SK-N-SH (cell line): Measurements from ENCODE around the gene FAM83F. TPM values are rescaled to one million over a fixed set of nuclear protein-coding genes. Genes with fewer than 3 reads are reported as not detected.

Experiments
- CTCF ChIA-PET: fragments of 300-600, 350-600 bp; formaldehyde crosslinking; extraction: SDS; loops from one replicate; lab custom pipeline; 2021; lab: Yijun Ruan, JAX
- POLR2A ChIA-PET: fragments of 350-600 bp; sonication (Branson Sonifier 250); formaldehyde crosslinking; extraction: SDS; loops from one replicate; lab custom pipeline; 2020; ENCODE audit warnings: antibody characterized with exemption, inconsistent platforms; lab: Yijun Ruan, JAX
- DNase-seq: peaks from one replicate; pipeline ENCODE4 v3.0.0; 2012
- H2AFZ ChIP-seq: fragments of 200-600 bp; sonication (generic); 2 replicates; pipeline ENCODE4 v1.8.1; 2016; ENCODE audit warnings: antibody characterized with exemption, mild to moderate bottlenecking, low read depth
- H3F3A ChIP-seq: fragments of 200-600 bp; sonication (generic); replicated peaks from 2 replicates; pipeline ENCODE3; 2016; ENCODE audit warnings: antibody characterized with exemption, mild to moderate bottlenecking; ENCODE audit not compliant: insufficient read depth
- H3K27ac ChIP-seq, 2 experiments: fragments of 200-500 bp in 1 of 2; fragments of 200-600 bp in 1 of 2; sonication (Bioruptor generic) in 1 of 2; sonication (generic), shearing (Covaris generic) in 1 of 2; 2 replicates each; pipeline versions ENCODE4 v1.5.1 to v1.6.1; 2014 to 2016; ENCODE audit warnings: low read depth in 2 of 2, inconsistent platforms in 1 of 2, low read length in 1 of 2, mild to moderate bottlenecking in 1 of 2, mixed read lengths in 1 of 2
- H3K27me3 ChIP-seq: fragments of 200-600 bp; sonication (generic), shearing (Covaris generic); 2 replicates; pipeline ENCODE4 v1.6.1; 2016; ENCODE audit warnings: mixed run types; ENCODE audit not compliant: insufficient read depth
- H3K36me3 ChIP-seq, 2 experiments: fragments of 200-500 bp in 1 of 2; fragments of 200-600 bp in 1 of 2; sonication (Bioruptor generic) in 1 of 2; sonication (generic) in 1 of 2; replicated peaks in 1 of 2; 2 replicates each; pipeline versions ENCODE3 to v1.5.1; 2014 to 2016; ENCODE audit warnings: low read length in 1 of 2, mild to moderate bottlenecking in 1 of 2; ENCODE audit not compliant: insufficient read depth in 2 of 2, control insufficient read depth in 1 of 2
- H3K4me1 ChIP-seq, 2 experiments: fragments of 200-500 bp in 1 of 2; fragments of 200-600 bp in 1 of 2; sonication (Bioruptor generic) in 1 of 2; sonication (generic), shearing (Covaris generic) in 1 of 2; 2 replicates each; pipeline versions ENCODE4 v1.5.1 to v1.6.1; 2014 to 2016; ENCODE audit warnings: low read depth in 1 of 2, low read length in 1 of 2, mixed run types in 1 of 2; ENCODE audit not compliant: insufficient read depth in 2 of 2, control insufficient read depth in 1 of 2
- H3K4me2 ChIP-seq: fragments of 200-600 bp; sonication (generic), shearing (Covaris generic); 2 replicates; pipeline ENCODE4 v1.6.1; 2017; ENCODE audit warnings: mixed run types
- H3K4me3 ChIP-seq, 2 experiments: fragments of 200-500 bp in 1 of 2; fragments of 200-600 bp in 1 of 2; sonication (Bioruptor generic) in 1 of 2; sonication (generic), shearing (Covaris generic) in 1 of 2; 2 replicates each; pipeline versions ENCODE4 v1.5.1 to v1.8.1; 2014 to 2016; ENCODE audit warnings: low read depth in 2 of 2, inconsistent platforms in 1 of 2, low read length in 1 of 2, mild to moderate bottlenecking in 1 of 2, mixed read lengths in 1 of 2, moderate library complexity in 1 of 2
- H3K79me2 ChIP-seq: fragments of 200-600 bp; sonication (generic); 2 replicates; pipeline ENCODE4 v1.8.1; 2017; ENCODE audit warnings: mild to moderate bottlenecking; ENCODE audit not compliant: insufficient read depth
- H3K9ac ChIP-seq: fragments of 200-600 bp; sonication (generic); 2 replicates; pipeline ENCODE4 v1.6.1; 2017; ENCODE audit warnings: mixed run types
- H3K9me2 ChIP-seq: fragments of 200-600 bp; sonication (generic); 2 replicates; pipeline ENCODE4 v1.6.1; 2017; ENCODE audit warnings: mixed run types
- H3K9me3 ChIP-seq: fragments of 200-600 bp; sonication (generic); 2 replicates; pipeline ENCODE4 v1.6.1; 2017; ENCODE audit warnings: mixed run types, mild to moderate bottlenecking, moderate library complexity
- H4K20me1 ChIP-seq: fragments of 200-600 bp; sonication (generic); 2 replicates; pipeline ENCODE4 v1.6.1; 2017; ENCODE audit warnings: mild to moderate bottlenecking, mixed run types; ENCODE audit not compliant: insufficient read depth
- EP300 ChIP-seq, 2 experiments: IDR thresholded peaks; 2 replicates each; pipeline versions ENCODE4 v1.4.0 to v1.6.1; 2012; ENCODE audit warnings: borderline replicate concordance in 1 of 2, low read depth in 1 of 2, low read length in 1 of 2
- EZH2phosphoT487 ChIP-seq: fragments of 200-600 bp; sonication (generic); IDR thresholded peaks from 2 replicates; pipeline ENCODE4 v1.6.1; 2017; ENCODE audit warnings: low read depth, mixed run types, mild to moderate bottlenecking, antibody characterized with exemption, moderate library complexity, borderline replicate concordance
- FOSL2 ChIP-seq: IDR thresholded peaks from 2 replicates; pipeline ENCODE4 v1.4.0; 2012; ENCODE audit warnings: low read depth, mild to moderate bottlenecking, moderate library complexity, borderline replicate concordance
- FOXM1 ChIP-seq: IDR thresholded peaks from 2 replicates; pipeline ENCODE4 v1.4.0; 2012; ENCODE audit warnings: low read depth, mild to moderate bottlenecking
- GABPA ChIP-seq: IDR thresholded peaks from 2 replicates; pipeline ENCODE4 v1.4.0; 2012; ENCODE audit warnings: low read depth, mild to moderate bottlenecking
- GATA2 ChIP-seq: sonication (generic); formaldehyde crosslinking; IDR thresholded peaks from 2 replicates; pipeline ENCODE4 v1.5.0; 2020; ENCODE audit warnings: mild to moderate bottlenecking, missing genetic modification reagents
- MEF2A ChIP-seq: IDR thresholded peaks from 2 replicates; pipeline ENCODE4 v1.4.0; 2012; ENCODE audit warnings: low read depth, borderline replicate concordance
- POLR2AphosphoS5 ChIP-seq: IDR thresholded peaks from 2 replicates; pipeline ENCODE4 v1.6.1; 2012; ENCODE audit warnings: low read depth, low read length
- RAD21 ChIP-seq: IDR thresholded peaks from 2 replicates; pipeline ENCODE4 v1.6.1; 2012; ENCODE audit warnings: mild to moderate bottlenecking, low read length
- RCOR1 ChIP-seq: fragments of 150-350 bp; IDR thresholded peaks from 2 replicates; pipeline ENCODE4 v1.6.1; 2017; ENCODE audit warnings: antibody characterized with exemption, low read length
- REST ChIP-seq: IDR thresholded peaks from 2 replicates; pipeline ENCODE4 v1.6.1; 2012; ENCODE audit warnings: mild to moderate bottlenecking, low read depth, low read length, moderate library complexity
- RXRA ChIP-seq: IDR thresholded peaks from 2 replicates; pipeline ENCODE4 v1.4.0; 2012; ENCODE audit warnings: low read depth, mild to moderate bottlenecking, borderline replicate concordance
- SIN3A ChIP-seq: IDR thresholded peaks from 2 replicates; pipeline ENCODE4 v1.6.1; 2012; ENCODE audit warnings: low read depth, mild to moderate bottlenecking, low read length, moderate library complexity, borderline replicate concordance
- TAF1 ChIP-seq: IDR thresholded peaks from 2 replicates; pipeline ENCODE4 v1.6.1; 2012; ENCODE audit warnings: low read depth, mild to moderate bottlenecking, low read length, moderate library complexity, borderline replicate concordance
- TEAD4 ChIP-seq: IDR thresholded peaks from 2 replicates; pipeline ENCODE4 v1.4.0; 2012; ENCODE audit warnings: mild to moderate bottlenecking, borderline replicate concordance; ENCODE audit not compliant: insufficient read depth
- YY1 ChIP-seq: IDR thresholded peaks from 2 replicates; pipeline ENCODE4 v1.4.0; 2012; ENCODE audit warnings: low read depth, mild to moderate bottlenecking
- WGBS: methylation state at CpG from one replicate; pipeline ENCODE4 v1.1.6; 2017; ENCODE audit warnings: low lambda C conversion rate; 5-methylcytosine and 5-hydroxymethylcytosine counted together
- polyA plus RNA-seq, 3 experiments: library from polyadenylated mRNA; depleted of rRNA; stranded (reverse); fragments of >200 nt; gene quantifications; 2 replicates each; pipeline ENCODE4 v1.2.3, GENCODE V29; 2012
- TF ChIP-seq, protein P1 (sequence below): IDR thresholded peaks from 2 replicates; pipeline ENCODE4 v1.4.0; 2012; ENCODE audit warnings: low read depth
- TF ChIP-seq, protein P2 (sequence below): fragments of 150-350 bp; IDR thresholded peaks from 2 replicates; pipeline ENCODE4 v1.6.1; 2016; ENCODE audit warnings: mild to moderate bottlenecking, low read depth, low read length

Gene FAM83F
- polyA plus RNA-seq, 1 of the 3 experiments (the other 2 are of a cell fraction), result not detected

DNA sequence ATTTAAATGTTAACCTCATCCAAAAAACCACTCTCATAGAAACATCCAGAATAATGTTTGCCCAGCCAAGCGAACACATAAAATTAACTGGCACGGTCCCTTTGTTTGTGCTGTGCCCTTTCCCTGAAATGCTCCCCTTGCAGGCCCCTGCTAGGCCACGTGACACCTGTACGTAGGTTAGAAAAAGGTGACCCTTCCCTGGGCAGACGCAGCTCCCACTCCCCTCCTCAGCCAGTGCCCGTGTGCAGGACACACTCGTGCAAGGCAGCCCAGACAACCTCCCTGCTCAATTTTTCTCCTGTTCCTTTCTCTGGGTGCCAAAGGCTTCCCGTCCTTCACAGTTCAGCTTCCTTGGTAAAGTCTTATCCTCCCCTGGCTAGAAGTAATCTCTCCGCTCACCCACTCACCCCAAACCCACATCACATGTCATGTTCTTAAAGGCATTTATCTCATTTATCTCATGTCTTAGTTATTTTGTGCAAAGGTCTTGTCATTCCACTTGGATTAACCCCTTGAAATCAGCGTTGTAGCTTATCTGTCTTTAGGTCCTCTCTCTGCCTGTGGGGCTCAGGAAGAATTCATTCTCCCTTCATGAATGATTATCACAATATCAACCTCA, 20.7 kb downstream of the FAM83F start:
- 66% methylated on average over 10 of the region's 10 CpGs for WGBS
- Histone ChIP-seq H3K4me3 (no peak overlapping the region), H3K27me3 (no peaks in the 10 kb centered on the region), H3K79me2 (no peaks in the 10 kb centered on the region), H2AFZ (no peak overlapping the region), H3F3A (no peaks in the 10 kb centered on the region), H3K4me2 (no peak overlapping the region), H3K9me3 (no peaks in the 10 kb centered on the region), H3K36me3 (no peaks in the 10 kb centered on the region)
- DNase-seq, result no peak
- ChIA-PET POLR2A (no interaction called here), CTCF (interaction anchor here (1.0 to 1.4 kb wide), 2 partner anchors 9 to 472 kb away, joined by 3 to 6 read pairs; no protein-coding TSS in a partner anchor)
- TF ChIP-seq TEAD4 (no peak), FOXM1 (no peak), EP300 (IDR thresholded peaks at IDR 0.05; ENCODE audit: borderline replicate concordance in 1 of 2, low read depth in 1 of 2, low read length in 1 of 2) (no peak)
- TF ChIP-seq, protein P1, sequence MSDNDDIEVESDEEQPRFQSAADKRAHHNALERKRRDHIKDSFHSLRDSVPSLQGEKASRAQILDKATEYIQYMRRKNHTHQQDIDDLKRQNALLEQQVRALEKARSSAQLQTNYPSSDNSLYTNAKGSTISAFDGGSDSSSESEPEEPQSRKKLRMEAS, result no peak
- TF ChIP-seq, all 33 proteins: peak for 0
- Histone ChIP-seq H3K9ac (no peak overlapping the region), H3K4me1 (no peaks in the 10 kb centered on the region), H3K27ac (no peak overlapping the region), H4K20me1 (no peaks in the 10 kb centered on the region), H3K9me2 (no peaks in the 10 kb centered on the region)

DNA sequence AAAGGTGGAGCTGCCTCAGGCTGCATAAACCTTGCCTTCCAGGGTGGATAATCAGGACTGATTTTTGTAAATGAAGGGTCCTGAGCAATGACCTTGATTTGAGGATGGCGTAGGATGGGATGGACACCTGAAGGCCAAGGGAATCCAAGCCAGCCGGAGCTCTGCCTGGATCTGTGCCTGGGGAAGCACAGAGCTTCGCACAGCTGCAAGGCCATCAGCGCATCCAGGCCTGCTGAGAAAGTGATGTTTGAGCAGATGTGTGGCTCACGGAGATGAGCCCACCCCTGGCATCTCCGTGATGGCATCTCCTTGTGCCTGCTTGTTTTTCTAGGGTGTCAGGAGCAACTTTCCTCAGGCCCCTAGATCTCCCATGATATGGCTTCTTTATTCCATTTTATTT, 23.3 kb downstream of the FAM83F start:
- Histone ChIP-seq H3K27ac (no peak overlapping the region), H3K9me3 (no peaks in the 10 kb centered on the region), H3K9ac (no peak overlapping the region), H3K4me1 (no peaks in the 10 kb centered on the region; a peak in 1 of 4 replicates), H2AFZ (no peak overlapping the region), H3K9me2 (no peaks in the 10 kb centered on the region), H4K20me1 (no peaks in the 10 kb centered on the region), H3K79me2 (no peaks in the 10 kb centered on the region), H3K36me3 (no peaks in the 10 kb centered on the region), H3K4me2 (no peak overlapping the region), H3K27me3 (no peaks in the 10 kb centered on the region), H3F3A (no peaks in the 10 kb centered on the region), H3K4me3 (no peak overlapping the region)
- DNase-seq, result no peak
- ChIA-PET CTCF (no interaction called here), POLR2A (no interaction called here)
- TF ChIP-seq MEF2A (no peak), FOXM1 (no peak)
- WGBS, result 81% methylated on average over 5 of the region's 6 CpGs

DNA sequence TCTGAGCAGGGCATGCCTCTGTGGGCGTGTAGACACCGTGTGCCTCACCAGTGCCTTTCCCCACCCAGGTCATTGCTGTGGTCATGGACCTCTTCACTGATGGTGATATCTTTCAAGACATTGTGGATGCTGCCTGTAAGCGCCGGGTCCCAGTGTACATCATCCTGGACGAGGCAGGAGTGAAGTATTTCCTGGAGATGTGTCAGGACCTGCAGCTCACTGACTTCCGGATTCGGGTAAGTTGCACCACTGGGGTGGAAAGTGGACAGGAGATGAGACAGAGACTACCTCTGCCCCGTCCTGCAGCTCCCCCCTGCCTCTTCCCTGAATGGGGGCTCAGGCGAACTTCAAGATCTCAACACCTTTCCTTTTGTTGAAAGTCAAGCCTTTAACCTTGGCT, 24.3 kb downstream of the FAM83F start:
- no peaks in the 10 kb centered on the region for H3F3A ChIP-seq
- H3K36me3 ChIP-seq, result no peaks in the 10 kb centered on the region
- H3K27ac ChIP-seq, result no peak overlapping the region
- H2AFZ ChIP-seq, result no peak overlapping the region
- CTCF ChIA-PET, result no interaction called here
- no peak overlapping the region for H3K4me3 ChIP-seq
- WGBS, result 47% methylated on average over 2 of the region's 9 CpGs
- H3K27me3 ChIP-seq, result no peaks in the 10 kb centered on the region
- DNase-seq, result no peak
- POLR2A ChIA-PET, result no interaction called here
- no peak overlapping the region for H3K9ac ChIP-seq
- H3K9me3 ChIP-seq, result no peaks in the 10 kb centered on the region
- no peaks in the 10 kb centered on the region for H3K79me2 ChIP-seq
- H4K20me1 ChIP-seq, result no peaks in the 10 kb centered on the region
- no peaks in the 10 kb centered on the region for H3K9me2 ChIP-seq
- H3K4me2 ChIP-seq, result no peak overlapping the region
- no peaks in the 10 kb centered on the region; a peak in 1 of 4 replicates for H3K4me1 ChIP-seq
- TF ChIP-seq RAD21 (no peak), FOSL2 (no peak), FOXM1 (no peak), POLR2AphosphoS5 (no peak), EZH2phosphoT487 (no peak), GATA2 (CRISPR knock-in tag) (no peak), MEF2A (no peak), REST (no peak), YY1 (no peak), SIN3A (no peak), TAF1 (no peak), GABPA (no peak), RXRA (no peak), RCOR1 (no peak)
- TF ChIP-seq, protein P2, sequence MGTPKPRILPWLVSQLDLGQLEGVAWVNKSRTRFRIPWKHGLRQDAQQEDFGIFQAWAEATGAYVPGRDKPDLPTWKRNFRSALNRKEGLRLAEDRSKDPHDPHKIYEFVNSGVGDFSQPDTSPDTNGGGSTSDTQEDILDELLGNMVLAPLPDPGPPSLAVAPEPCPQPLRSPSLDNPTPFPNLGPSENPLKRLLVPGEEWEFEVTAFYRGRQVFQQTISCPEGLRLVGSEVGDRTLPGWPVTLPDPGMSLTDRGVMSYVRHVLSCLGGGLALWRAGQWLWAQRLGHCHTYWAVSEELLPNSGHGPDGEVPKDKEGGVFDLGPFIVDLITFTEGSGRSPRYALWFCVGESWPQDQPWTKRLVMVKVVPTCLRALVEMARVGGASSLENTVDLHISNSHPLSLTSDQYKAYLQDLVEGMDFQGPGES, result no peak
